HG02884 (cell line): ENCODE measurements around the gene SSBP4.
A peak's percentile ranks its signal among the peaks of the same experiment; 100 is the strongest.

ENCODE experiments used
- ATAC-seq: cut with Tn5 transposase; IDR thresholded peaks from one replicate; pipeline ENCODE4 v1.9.1; 2021; ENCODE audit warnings: mild to moderate bottlenecking, moderate library complexity; ENCODE audit not compliant: unreplicated experiment

SSBP4 gene

DNA sequence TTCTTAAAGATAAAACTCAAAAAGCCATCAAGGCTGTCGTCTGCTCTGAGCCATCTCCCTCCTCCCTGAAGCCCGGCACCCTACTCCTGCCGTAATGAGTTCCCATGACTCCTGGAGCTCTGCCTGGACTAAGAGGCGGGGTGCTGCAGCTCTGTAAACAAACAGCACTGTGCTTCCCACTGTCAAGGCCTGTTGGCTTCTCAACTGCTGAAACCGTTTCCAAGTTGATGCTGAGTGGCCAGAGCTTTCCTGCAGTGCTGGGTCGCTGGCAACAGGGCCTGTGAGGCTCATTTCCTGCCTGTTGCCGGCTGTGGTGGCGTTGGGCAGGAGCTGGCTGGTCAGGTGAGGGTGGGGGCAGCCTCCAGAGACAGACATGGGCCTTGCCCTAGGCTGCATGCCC, 45.4 kb downstream of the SSBP4 start:
- no peak for ATAC-seq

DNA sequence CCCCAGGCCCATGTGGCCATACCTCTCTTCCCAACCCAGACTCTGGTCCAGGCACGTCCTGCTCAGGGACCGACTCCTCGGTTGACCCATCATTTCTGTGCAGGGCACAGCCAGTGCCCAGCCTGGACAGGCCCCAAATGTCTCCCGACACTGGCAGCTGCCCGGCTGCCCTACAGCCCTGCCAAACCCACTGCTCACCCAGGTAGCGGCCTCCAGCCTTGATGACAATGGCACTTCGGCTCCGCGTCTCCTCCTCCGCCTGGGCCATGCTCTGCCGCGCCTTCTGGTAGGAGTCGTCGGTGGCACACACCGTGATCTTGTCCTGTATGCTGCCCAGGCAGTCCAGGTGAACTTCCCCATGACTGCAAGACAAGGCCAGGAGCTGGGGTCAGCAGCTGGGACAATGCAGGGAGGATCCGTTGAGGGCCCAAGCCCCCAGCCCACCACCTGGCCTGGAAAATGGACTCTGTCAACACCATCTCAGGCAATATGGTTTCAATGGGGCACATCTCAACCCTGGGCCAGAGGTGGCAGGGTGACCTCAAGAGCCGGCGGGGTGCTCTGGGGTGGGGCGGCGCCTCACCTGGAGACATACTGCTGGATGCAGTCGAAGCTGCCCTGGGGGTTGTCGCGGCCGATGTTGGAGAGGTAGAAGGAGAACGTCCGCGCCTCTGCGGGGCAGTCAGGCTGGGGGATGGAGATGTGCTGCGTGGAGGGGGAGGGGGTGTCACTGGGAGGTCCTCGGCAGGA, 46.2 kb downstream of the SSBP4 start:
- no peak for ATAC-seq

DNA sequence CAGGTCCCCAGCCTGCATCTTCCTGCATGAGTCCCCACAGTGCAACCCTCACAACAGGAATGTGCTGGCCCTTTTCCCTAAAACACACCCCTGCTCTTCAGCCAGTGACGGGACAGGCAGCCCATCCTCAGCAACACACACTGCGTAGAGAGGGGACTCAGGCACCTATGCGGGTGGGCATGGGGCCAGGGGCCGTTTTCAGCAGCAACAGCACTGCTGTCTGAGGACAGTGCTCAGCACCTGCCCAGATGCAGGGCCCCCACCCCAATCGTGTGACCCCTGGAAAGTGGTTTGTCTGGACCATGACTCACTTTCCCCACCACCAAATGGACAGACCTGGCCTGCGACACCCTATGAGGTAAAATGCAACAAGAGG, 46.8 kb downstream of the SSBP4 start:
- no peak for ATAC-seq

DNA sequence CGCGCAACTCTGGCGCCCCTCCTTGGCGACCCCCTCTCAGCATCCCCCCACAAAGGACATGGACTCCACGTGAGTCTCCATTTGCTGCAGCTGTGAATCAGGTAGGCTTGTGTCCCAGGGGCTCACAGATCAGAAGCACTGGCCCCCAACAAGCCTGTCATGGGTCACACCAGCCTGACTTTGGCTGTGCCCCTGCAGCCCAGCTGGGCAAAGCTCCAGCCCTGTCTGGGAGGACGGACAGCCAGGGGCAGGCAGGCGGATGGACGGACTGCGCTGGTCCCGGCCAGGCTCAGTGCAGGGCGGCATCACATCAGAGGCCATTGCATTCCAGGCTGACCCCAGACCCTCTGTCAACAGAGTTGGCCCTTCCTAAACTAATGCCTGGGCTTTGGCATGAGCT, 47.2 kb downstream of the SSBP4 start:
- ATAC-seq = no peak

DNA sequence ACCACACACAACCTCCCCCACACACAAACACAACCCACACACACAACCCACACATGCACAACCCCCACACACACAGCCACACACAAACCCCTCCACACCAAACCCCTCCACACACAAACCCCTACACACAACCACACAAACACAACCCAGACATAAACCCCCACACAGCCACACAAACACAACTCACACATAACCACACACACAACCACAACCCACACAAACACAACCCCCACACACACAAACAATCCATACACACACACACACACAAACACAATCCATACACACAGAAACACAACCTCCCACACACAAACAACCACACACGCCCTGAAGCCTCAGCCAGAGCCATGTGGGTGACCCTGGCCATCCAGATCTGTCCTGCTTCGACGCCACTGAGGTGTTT, 48.8 kb downstream of the SSBP4 start:
- ATAC-seq = no peak

DNA sequence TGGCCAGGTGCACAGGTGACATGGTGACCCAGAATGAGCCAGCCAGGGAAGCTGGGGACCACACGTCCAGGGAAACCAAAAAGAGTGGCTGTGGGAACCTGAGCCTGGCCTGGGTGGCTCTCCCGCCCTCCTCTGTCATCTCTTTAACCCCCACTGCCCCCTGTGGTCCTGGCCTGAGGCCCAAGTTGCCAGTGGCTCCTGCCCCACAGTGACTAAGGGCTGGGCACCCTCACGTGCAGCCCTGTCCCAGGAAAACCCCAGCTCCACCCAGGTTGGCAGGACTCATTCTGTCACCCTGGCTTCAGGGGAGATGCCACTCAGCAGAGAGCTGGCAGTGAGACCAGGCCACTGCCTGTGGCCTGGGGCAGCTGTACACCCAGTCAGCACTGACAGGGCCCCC, 49.3 kb downstream of the SSBP4 start:
- ATAC-seq = no peak

DNA sequence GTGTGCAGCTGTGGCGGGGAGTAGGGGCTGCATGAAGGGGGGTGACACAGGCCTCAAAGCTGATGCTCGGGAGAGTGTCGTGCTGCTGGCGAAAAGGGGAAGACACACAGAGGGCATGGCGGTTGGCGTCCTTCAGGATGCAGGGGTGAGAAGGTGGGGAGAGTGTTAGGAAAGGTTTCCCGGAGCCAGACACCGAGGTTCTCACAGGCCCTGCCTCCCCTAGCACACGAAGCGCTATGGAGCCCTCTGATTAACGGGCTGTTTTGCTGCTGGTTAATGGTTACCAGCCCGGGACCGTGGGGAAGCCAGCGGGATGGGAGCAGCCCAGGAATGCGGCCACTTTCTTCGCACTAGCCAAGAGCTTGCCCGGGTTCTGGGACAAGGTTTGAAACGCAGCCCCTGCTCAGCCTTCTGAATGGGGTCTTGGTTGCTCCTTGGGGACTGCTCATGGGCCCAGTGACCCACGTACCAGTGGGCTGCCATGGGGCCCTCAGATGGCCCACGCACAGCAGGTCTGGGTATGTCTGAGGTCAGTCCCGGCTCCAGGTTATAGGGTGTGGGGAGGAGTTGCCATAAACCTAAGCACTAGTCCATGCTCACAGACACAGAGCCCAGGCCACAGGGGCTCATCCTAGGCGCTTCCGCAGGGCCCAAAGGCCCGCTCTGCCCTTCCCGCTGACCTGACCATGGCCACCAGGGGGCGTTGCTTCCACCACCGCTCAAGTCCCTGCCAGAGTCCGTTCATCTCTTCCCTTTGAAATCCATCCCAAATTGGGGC, 50.1 kb downstream of the SSBP4 start:
- ATAC-seq = no peak

DNA sequence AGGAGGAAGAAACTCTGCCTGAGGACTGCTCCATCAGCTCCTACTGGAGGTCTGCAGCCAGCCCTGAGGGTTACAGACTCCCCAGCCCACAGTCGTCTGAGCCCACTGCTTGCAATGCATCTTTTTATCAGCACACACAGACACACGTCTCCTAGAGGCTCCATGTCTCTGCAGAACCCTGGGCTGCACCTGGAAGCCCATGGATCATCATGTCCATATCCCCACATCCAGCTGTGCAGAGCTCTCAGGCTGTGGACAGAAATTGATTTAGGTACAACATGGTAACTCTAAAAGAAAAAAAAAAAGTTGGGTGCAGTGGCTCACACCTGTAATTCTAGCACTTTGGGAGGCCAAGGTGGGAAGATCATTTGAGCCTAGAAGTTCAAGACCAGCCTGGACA, 51.6 kb downstream of the SSBP4 start:
- ATAC-seq = no peak

DNA sequence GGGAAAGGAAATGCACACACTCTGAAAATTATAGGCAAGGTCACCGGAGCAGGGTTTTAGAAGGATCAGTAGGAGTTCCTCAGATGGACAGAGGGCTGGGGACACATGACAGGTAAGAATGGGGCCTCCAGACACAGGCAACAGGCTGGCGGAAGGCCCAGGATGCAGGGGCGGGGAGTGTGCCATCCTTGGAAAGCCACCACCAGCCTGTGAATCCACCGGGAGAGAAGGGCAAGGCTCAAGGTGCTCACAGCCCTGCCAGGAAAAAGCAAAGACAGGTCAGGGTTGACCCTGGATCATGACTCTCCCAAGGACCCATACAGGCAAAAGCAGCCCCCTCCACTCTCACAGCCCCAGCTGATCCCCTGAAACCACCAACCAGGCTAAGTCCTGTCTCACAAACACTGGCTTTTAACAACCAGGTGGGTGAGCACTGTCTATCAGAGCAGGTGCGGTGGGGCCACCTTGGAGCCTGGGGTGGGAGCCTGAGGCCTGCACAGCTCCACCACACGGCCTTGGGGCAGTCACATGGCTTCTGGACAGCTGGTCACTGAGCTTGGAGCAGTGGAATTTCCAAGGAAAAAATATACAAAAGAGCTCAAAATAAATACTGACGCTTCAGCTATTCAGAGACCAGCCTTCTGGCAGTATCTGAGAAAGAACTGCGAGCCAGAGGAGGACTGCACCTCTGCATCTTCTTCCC, 54.0 kb downstream of the SSBP4 start:
- ATAC-seq = no peak

DNA sequence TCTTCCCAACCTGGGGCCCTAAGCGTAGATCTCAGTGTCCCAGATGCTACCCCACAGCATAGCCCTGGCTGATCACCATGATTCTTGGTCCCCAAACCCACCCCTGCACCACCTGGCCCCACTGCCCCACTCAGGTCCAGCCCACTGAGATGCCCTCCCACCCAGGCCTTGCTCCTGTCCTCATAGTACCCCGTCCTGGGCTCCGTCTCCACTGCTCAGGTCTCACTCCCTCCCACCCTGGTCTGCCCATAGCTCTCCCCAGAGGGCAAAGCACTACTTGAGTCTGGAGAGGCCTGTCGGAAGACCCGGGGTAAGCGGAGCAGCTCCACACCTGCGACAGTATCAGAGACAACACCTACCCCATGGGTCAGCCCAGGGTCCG, 54.5 kb downstream of the SSBP4 start:
- ATAC-seq = no peak

DNA sequence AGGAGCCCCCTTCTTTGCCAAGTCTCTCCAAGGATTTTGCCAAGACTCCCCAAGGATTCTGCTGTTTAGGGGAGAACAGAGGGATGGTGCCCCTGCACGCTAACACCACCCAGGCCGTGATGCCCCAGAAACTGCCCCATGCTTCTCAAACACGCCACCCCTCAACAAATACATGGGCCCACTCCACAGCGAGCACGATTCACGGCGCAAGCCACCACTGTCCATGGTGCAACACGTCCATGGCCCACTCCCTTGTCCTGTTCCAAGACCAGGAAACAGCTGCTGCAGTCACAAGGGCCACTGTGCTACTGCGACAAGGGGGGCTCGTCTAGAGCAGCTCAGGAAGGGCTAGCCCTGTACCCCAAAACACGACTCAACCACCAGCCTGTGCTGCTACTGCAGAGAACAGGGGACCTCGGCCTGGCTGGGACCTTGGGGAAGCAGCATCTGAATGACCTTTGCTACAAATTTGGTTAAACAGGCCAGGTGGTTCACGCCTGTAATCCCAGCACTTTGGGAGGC, 55.2 kb downstream of the SSBP4 start:
- no peak for ATAC-seq

DNA sequence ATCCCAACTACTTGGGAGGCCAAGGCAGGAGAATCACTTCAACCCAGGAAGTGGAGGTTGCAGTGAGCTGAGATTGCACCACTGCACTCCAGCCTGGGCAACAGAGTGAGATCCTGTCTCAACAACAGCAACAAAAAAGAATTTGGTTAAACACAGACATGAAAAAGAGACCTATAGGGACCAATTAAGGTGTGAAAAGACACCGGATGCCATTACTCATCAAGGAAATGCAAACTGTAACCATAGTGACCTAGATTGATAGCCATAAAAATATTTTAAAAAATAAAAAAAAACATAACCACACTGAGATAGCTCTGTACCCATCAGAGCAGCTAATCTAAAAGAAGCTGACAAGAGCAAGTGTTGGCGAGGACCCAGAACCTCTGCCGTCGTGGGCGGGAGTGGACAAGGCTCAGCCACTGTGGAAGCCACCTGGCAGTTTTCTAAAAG, 55.8 kb downstream of the SSBP4 start:
- no peak for ATAC-seq

DNA sequence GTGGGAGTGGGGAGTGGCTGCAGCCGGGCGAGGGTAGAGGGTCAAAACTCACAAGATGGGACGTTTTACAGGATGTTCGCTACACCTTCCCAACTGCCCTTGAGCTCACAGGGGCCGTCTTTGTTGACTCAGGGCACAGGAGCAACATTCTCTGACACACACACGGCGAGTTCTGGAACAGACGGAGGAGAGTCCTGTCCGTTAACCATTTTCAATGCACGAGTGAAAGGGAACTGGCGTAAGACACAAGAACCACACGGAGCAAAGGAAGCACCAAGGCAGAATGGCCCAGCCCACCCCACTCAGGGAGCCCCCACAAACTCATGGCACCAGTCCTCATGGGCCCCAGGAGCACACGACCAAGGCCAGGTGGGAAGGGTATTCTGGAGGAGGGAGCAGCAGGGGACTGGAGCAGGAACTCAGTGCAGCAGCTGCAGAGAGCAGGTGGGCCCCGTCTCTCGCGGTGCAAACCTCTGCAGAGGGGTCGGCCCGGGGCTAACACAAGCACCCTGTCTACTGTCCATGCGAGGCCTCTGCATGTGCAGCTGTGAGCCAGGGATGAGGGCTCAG, 56.6 kb downstream of the SSBP4 start:
- no peak for ATAC-seq

DNA sequence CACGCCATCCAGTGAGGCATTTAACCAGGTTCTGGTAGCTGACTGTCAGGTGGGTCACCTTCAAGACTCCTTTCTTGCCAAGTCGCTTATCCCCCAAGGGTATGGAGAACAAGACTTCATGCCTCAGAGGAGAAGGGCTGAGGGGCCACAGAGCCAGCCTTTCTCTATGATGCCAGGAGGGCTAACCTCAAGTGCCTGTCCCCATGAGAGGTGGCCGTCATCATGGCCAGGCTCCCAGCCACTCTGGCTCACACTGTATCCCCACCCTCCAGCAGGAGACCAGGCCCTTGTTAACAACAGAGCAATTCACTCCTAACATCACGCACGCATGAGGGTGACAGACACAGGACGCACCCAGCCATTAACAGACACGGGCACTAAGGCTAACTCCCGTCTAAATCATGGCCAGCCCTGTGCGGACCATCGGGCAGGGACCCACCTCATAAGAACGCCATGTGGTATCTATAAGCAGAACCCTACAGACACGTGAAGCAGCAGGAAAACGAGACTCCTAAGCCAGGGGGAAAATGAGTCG, 57.4 kb downstream of the SSBP4 start:
- ATAC-seq = no peak

DNA sequence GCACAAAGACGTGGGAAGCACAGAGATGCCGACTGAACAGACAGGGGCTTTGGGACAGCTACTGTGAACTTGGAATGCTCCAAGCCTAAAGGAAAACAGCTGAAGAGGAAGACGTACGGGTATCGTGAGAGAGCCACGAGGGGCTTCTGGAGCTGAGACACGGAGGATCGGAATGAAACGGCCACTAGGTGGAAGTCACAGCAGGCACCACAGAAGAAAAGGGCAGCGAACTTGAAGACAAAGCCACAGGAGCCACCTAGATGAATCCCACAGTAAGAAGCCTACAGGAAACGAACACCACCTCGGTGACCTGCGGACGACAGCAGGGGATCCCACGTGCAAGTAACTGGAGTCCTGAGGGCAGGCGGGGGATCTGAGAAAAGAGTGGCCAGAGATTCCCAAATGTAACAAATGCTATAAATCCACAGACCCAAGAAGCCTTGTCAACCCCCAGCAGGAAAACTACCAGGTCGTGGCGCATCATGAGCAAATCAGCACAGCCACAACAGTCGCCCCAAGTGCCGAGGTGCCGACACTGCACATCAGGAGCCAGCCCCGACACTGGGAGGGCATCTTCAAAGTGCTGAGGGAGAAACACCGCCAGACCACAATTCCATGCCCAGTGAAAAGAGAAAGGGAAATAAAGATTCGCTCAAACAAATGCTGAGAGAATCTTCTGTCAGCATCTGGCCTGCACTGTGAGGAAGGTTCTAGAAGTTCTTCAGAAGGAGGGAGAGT, 58.0 kb downstream of the SSBP4 start:
- ATAC-seq = no peak

DNA sequence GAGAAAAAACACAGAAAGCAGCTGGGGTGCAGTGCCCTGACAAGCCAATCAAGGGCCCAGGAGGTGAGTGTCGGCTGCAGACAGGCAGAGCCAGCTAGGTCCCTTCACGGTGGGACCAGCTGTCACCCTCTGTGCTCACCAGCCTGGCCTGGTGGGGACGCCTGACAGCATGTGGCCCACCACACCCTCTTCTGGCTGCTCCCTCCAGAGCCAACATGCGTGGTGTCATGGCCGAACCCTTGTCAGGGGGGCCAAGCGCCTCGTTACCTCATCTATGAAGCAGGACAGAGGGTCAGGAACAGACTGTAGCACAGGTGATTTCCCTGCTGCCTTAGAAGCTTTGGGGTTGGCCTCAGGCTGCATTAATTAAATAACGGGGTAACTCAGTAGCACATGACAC, 58.8 kb downstream of the SSBP4 start:
- no peak for ATAC-seq

DNA sequence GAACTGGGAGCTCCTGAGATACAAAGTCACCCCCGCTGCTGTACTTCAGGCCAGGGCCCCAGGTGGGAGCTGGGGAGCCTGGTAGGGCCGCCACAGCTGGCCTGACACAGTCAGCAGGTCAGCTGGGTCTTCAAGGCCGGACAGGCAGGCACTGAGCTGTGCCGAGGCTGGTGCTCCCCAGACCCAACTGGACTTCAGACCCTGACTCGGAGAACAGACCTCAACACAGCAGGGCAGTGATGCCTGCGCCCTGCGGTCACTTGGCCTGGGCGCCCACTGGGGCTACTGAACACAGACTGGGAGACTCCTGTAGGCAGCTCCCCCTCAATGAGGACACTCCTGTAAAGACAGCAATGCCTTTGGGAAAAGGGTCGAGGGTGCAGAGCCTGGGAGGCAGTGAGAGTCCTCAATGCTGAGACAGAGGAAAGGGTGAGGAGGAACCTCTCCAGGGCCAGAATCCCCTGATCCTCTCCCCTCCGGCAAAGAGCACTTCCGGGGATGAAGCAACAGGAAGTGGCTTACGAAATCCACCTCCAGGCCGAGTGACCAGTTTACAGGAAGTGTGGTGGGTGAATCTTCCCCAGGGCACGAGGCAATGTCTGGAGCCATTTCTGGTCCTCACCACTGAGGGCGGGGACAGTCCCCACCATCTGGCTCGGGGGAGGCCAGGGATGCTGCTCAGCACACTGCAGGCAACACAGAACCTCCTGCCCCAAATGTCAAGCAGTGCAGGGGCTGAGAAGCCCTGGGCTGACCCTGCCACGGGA, 59.5 kb downstream of the SSBP4 start:
- ATAC-seq = peak; percentile 68

DNA sequence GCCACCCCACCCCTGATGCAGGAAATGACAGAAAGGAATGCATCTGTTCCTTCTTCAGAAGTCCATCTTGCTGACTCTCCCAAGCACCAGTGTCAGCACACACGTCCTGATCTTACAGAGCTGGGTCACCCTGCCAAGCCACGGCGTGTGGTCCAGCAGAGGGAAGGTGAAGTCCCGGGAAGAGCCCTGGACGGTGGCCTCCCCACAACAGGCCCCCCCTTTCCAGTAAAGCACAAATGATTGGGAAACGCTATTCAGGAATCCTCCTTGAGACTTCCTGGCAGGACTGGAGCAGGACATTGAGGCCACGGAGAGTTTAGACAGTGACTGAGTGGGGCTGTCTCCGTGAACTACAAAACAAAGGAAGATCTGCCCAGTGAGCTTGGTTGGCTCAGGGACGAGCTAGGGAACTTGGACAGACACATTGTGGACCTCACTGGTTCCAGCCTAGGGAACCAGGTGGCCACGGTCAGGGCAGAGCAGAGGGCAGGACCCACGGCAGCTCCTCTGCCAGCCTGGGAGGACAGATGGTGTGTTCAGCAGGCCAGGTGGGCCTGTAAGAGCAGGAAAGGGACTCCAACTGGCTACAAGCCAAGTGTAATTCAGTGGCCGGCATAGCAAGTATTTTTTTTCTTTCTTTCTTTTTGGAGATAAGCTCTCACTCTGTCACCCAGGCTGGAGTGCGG, 61.0 kb downstream of the SSBP4 start:
- ATAC-seq = no peak
